ENCODE results near the gene IFT25.

IFT25 gene

DNA sequence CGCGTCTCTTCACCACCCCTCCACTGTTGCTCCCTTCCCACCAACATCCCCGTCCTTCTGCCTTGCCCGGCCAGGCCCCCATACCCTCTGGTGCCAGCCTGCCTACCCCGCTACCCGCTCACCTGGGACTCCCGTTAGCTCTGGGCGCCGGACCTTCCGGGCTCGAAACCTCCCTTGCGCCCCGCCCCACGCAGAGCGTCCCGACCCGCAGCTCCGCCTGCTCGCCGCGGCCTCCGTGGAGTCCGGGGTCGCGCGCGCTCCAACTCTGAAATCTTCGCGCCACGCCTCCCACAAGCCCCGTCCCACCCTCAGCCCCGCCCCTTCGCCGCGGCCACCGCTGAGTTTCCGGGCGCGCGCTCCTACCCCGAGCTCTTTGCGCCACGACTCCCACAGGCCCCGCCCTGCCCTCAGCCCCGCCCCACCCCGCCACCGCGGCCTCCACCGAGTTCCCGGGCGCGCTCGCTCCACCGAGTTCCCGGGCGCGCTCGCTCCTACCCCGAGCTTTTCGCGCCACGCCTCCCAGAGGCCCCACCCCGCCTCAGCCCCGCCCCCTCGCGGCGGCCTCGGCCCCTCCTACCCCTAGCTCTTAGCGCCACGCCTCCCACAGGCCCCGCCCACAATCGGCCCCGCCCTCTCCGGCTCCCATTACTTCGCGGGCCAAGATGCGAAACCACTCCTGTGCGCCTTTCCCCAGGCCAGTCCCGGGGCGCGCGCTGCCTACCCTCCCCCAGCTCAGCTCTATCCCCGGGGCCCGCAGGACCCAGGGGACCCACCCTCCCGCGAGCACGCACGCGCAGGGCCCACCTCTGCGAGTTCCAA, at the start of gene IFT25 (continued):
- TF ChIP-seq ZNF239 (tag by site-specific recombination; IDR thresholded peaks at IDR 0.05) (0 out of 2 replicates have a peak, but pooled peaks have one; percentile 63), MEIS1 (CRISPR knock-in tag; IDR thresholded peaks at IDR 0.05; ENCODE audit: borderline replicate concordance) (no peak), ZNF221 (tag by site-specific recombination; IDR thresholded peaks at IDR 0.05; ENCODE audit: borderline replicate concordance) (no peak), ZNF324 (tag by site-specific recombination; IDR thresholded peaks at IDR 0.05) (peak; percentile 80; the same call in 1 of the 2 replicates), ZFP37 (tag by site-specific recombination; IDR thresholded peaks at IDR 0.05) (peak; percentile 70; the same call in 1 of the 2 replicates), ZNF341 (tag by site-specific recombination; IDR thresholded peaks at IDR 0.05; ENCODE audit: low read depth) (peak; percentile 100), ZNF768 (tag by site-specific recombination; IDR thresholded peaks at IDR 0.05) (no peak), ZNF404 (tag by site-specific recombination; IDR thresholded peaks at IDR 0.05) (no peak), ZNF837 (tag by site-specific recombination; IDR thresholded peaks at IDR 0.05) (no peak), ZNF701 (tag by site-specific recombination; IDR thresholded peaks at IDR 0.05) (no peak), ZBTB20 (tag by site-specific recombination; IDR thresholded peaks at IDR 0.05) (peak; percentile 79), ZNF544 (tag by site-specific recombination; IDR thresholded peaks at IDR 0.05) (no peak), ZNF146 (tag by site-specific recombination; IDR thresholded peaks at IDR 0.05) (0 out of 2 replicates have a peak, but pooled peaks have one; percentile 32), ZNF211 (tag by site-specific recombination; IDR thresholded peaks at IDR 0.05; ENCODE audit: low read depth) (no peak), BCL11B (tag by site-specific recombination; IDR thresholded peaks at IDR 0.05; ENCODE audit: low read depth) (no peak), ZNF174 (tag by site-specific recombination; IDR thresholded peaks at IDR 0.05) (no peak), ZBTB1 (tag by site-specific recombination; IDR thresholded peaks at IDR 0.05) (peak; percentile 82; the same call in 1 of the 2 replicates), ZNF114 (tag by site-specific recombination; IDR thresholded peaks at IDR 0.05) (no peak), ZNF549 (tag by site-specific recombination; IDR thresholded peaks at IDR 0.05) (no peak), ZNF623 (tag by site-specific recombination; IDR thresholded peaks at IDR 0.05) (no peak), ZFHX2 (tag by site-specific recombination; conservative IDR thresholded peaks at IDR 0.05) (peak; percentile 69), KLF16 (tag by site-specific recombination; IDR thresholded peaks at IDR 0.05) (peak; percentile 92), ZNF350 (tag by site-specific recombination; IDR thresholded peaks at IDR 0.05) (no peak), ZNF48 (tag by site-specific recombination; IDR thresholded peaks at IDR 0.05) (no peak)
- TF ChIP-seq, protein P1, sequence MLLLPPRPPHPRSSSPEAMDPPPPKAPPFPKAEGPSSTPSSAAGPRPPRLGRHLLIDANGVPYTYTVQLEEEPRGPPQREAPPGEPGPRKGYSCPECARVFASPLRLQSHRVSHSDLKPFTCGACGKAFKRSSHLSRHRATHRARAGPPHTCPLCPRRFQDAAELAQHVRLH (tag by site-specific recombination; IDR thresholded peaks at IDR 0.05): peak; percentile 87
- TF ChIP-seq, protein P2, sequence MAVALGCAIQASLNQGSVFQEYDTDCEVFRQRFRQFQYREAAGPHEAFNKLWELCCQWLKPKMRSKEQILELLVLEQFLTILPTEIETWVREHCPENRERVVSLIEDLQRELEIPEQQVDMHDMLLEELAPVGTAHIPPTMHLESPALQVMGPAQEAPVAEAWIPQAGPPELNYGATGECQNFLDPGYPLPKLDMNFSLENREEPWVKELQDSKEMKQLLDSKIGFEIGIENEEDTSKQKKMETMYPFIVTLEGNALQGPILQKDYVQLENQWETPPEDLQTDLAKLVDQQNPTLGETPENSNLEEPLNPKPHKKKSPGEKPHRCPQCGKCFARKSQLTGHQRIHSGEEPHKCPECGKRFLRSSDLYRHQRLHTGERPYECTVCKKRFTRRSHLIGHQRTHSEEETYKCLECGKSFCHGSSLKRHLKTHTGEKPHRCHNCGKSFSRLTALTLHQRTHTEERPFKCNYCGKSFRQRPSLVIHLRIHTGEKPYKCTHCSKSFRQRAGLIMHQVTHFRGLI (tag by site-specific recombination; IDR thresholded peaks at IDR 0.05): no peak
- TF ChIP-seq, protein P3, sequence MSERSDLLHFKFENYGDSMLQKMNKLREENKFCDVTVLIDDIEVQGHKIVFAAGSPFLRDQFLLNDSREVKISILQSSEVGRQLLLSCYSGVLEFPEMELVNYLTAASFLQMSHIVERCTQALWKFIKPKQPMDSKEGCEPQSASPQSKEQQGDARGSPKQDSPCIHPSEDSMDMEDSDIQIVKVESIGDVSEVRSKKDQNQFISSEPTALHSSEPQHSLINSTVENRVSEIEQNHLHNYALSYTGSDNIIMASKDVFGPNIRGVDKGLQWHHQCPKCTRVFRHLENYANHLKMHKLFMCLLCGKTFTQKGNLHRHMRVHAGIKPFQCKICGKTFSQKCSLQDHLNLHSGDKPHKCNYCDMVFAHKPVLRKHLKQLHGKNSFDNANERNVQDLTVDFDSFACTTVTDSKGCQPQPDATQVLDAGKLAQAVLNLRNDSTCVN (tag by site-specific recombination; optimal IDR thresholded peaks at IDR 0.05): peak; percentile 97
- TF ChIP-seq, protein P4, sequence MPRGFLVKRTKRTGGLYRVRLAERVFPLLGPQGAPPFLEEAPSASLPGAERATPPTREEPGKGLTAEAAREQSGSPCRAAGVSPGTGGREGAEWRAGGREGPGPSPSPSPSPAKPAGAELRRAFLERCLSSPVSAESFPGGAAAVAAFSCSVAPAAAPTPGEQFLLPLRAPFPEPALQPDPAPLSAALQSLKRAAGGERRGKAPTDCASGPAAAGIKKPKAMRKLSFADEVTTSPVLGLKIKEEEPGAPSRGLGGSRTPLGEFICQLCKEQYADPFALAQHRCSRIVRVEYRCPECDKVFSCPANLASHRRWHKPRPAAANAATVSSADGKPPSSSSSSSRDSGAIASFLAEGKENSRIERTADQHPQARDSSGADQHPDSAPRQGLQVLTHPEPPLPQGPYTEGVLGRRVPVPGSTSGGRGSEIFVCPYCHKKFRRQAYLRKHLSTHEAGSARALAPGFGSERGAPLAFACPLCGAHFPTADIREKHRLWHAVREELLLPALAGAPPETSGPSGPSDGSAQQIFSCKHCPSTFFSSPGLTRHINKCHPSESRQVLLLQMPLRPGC (tag by site-specific recombination; IDR thresholded peaks at IDR 0.05): peak; percentile 65; the same call in 1 of the 2 replicates
- TF ChIP-seq, protein P5, sequence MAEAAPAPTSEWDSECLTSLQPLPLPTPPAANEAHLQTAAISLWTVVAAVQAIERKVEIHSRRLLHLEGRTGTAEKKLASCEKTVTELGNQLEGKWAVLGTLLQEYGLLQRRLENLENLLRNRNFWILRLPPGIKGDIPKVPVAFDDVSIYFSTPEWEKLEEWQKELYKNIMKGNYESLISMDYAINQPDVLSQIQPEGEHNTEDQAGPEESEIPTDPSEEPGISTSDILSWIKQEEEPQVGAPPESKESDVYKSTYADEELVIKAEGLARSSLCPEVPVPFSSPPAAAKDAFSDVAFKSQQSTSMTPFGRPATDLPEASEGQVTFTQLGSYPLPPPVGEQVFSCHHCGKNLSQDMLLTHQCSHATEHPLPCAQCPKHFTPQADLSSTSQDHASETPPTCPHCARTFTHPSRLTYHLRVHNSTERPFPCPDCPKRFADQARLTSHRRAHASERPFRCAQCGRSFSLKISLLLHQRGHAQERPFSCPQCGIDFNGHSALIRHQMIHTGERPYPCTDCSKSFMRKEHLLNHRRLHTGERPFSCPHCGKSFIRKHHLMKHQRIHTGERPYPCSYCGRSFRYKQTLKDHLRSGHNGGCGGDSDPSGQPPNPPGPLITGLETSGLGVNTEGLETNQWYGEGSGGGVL (tag by site-specific recombination; IDR thresholded peaks at IDR 0.05): no peak
- TF ChIP-seq, protein P6, sequence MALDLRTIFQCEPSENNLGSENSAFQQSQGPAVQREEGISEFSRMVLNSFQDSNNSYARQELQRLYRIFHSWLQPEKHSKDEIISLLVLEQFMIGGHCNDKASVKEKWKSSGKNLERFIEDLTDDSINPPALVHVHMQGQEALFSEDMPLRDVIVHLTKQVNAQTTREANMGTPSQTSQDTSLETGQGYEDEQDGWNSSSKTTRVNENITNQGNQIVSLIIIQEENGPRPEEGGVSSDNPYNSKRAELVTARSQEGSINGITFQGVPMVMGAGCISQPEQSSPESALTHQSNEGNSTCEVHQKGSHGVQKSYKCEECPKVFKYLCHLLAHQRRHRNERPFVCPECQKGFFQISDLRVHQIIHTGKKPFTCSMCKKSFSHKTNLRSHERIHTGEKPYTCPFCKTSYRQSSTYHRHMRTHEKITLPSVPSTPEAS (tag by site-specific recombination; IDR thresholded peaks at IDR 0.05): no peak

All from HEK293 (cell line).